Tibial nerve (tissue), 4 donors: ENCODE results near the gene WBP1. TPM values are rescaled to one million over a fixed set of nuclear protein-coding genes. Genes with fewer than 3 reads are reported as not detected.

ENCODE experiments used
- DNase-seq, 2 donors: peaks; one replicate each; pipeline ENCODE4 v3.0.0-alpha.2; 2019; ENCODE audit warnings: low spot score in 2 of 2
- H3K27ac ChIP-seq, 4 donors: fragments of 200-600 bp; sonication (generic) in 3 of 4; one replicate each; pipeline ENCODE4 v1.5.1; 2017 to 2019; ENCODE audit warnings: mild to moderate bottlenecking in 1 of 4
- H3K27me3 ChIP-seq, 2 donors: fragments of 200-600 bp; sonication (generic) in 1 of 2; one replicate each; pipeline versions ENCODE4 v1.5.1 to v1.6.0; 2017 to 2019
- H3K36me3 ChIP-seq, 3 donors: fragments of 200-600 bp; sonication (generic); one replicate each; pipeline ENCODE4 v1.5.1; 2018 to 2019
- H3K4me1 ChIP-seq, 4 donors: fragments of 200-600 bp; sonication (generic) in 3 of 4; one replicate each; pipeline ENCODE4 v1.5.1; 2017 to 2019
- H3K4me3 ChIP-seq, 4 donors: fragments of 200-600 bp; sonication (generic) in 3 of 4; one replicate each; pipeline ENCODE4 v1.5.1; 2017 to 2019; ENCODE audit warnings: mild to moderate bottlenecking in 1 of 4, moderate library complexity in 1 of 4
- H3K9me3 ChIP-seq, 4 donors: fragments of 200-600 bp; sonication (generic) in 3 of 4; one replicate each; pipeline ENCODE4 v1.5.1; 2017 to 2019
- CTCF ChIP-seq, 5 experiments: fragments of 200-600 bp in 3 of 5; fragments of 450-650 bp in 2 of 5; sonication (generic) in 3 of 5; IDR thresholded peaks; one replicate each; pipeline ENCODE4 v1.5.1; 2016 to 2019; ENCODE audit warnings: antibody characterized with exemption in 5 of 5, mild to moderate bottlenecking in 3 of 5, moderate library complexity in 2 of 5
- EP300 ChIP-seq, 2 donors: sonication (generic); formaldehyde crosslinking; IDR thresholded peaks; one replicate each; pipeline ENCODE4 v1.6.1; 2017; ENCODE audit warnings: antibody characterized with exemption in 2 of 2, mild to moderate bottlenecking in 1 of 2
- POLR2A ChIP-seq, 2 donors: fragments of 450-650 bp; IDR thresholded peaks; one replicate each; pipeline ENCODE4 v1.6.1; 2017; ENCODE audit warnings: antibody characterized with exemption in 2 of 2, mild to moderate bottlenecking in 2 of 2, moderate library complexity in 2 of 2
- WGBS, 2 donors: methylation state at CpG; one replicate each; pipeline ENCODE4 v1.1.5; 2018; 5-methylcytosine and 5-hydroxymethylcytosine counted together
- total RNA-seq, 4 donors: library from RNA; depleted of rRNA; stranded (reverse); fragments of >200 nt; gene quantifications; one replicate each; pipeline ENCODE4 v1.1.0, GENCODE V29; 2016

The WBP1 gene
- total RNA-seq, 4 donors from 2014 or later, result 35.7 to 84.6 (median 69.0) TPM

- Histone ChIP-seq H3K9me3 (no peaks in the 10 kb centered on the region), H3K4me1 (peaks cover 0 to 23% (median 9%) of the 10 kb centered on the region in 4 donors), H3K4me3 (no peak overlapping the region), H3K27ac (peak overlapping the region in 2 of 4 donors; percentile 11 to 88), H3K36me3 (peaks cover 5 to 47% (median 8%) of the 10 kb centered on the region in 3 donors), H3K27me3 (no peaks in the 10 kb centered on the region)
- DNase-seq, result no peak
- no peak for TF ChIP-seq POLR2A (IDR thresholded peaks at IDR 0.05)
- no peak for TF ChIP-seq EP300 (IDR thresholded peaks at IDR 0.05)
- TF ChIP-seq CTCF (IDR thresholded peaks at IDR 0.05), result no peak
- WGBS, 2 donors, result 64 to 68% methylated on average over 5 of the region's 5 CpGs
Measured at GRCh38 chr2:74424139-74424992, 33.9 kb upstream of the WBP1 start.

- peaks cover 0 to 23% (median 9%) of the 10 kb centered on the region in 4 donors for H3K4me1 ChIP-seq
- WGBS, 2 donors, result 69 to 77% methylated on average over 5 of the region's 5 CpGs
- TF ChIP-seq CTCF (IDR thresholded peaks at IDR 0.05), result no peak
- no peak for TF ChIP-seq POLR2A (IDR thresholded peaks at IDR 0.05)
- no peak for TF ChIP-seq EP300 (IDR thresholded peaks at IDR 0.05)
- DNase-seq, result no peak
- peaks cover 5 to 53% (median 8%) of the 10 kb centered on the region in 3 donors for H3K36me3 ChIP-seq
- H3K27ac ChIP-seq, result no peak overlapping the region
- no peaks in the 10 kb centered on the region for H3K27me3 ChIP-seq
- H3K9me3 ChIP-seq, result no peaks in the 10 kb centered on the region
- H3K4me3 ChIP-seq, result no peak overlapping the region
Measured at GRCh38 chr2:74424995-74425406, 33.2 kb upstream of the WBP1 start.

DNA sequence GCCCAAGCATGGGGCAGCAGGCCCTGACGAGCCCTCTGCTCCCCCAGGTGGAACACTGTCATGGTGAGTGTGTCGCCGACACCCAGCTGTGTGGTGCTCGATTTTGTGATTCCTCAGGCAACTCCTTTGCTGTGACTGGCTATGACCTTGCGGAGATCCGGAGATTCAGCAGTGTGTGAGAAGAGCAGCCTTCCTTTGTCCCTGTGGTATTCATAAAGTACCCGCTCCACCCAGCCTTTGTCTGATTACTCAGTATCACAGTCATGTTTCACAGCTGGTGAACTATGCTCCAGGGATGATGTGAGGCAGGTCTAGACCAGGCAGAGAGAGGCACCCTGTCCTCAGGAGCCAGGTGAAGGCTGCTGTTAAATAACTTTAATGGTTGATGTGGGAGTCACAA is 32.7 kb upstream of the WBP1 start:
- Histone ChIP-seq H3K4me3 (no peak overlapping the region), H3K9me3 (no peaks in the 10 kb centered on the region), H3K4me1 (peaks cover 0 to 20% (median 9%) of the 10 kb centered on the region in 4 donors), H3K36me3 (peaks cover 5 to 58% (median 8%) of the 10 kb centered on the region in 3 donors), H3K27me3 (no peaks in the 10 kb centered on the region), H3K27ac (no peak overlapping the region)
- WGBS, 2 donors, result 69 to 75% methylated on average over 7 of the region's 7 CpGs
- no peak for DNase-seq
- TF ChIP-seq CTCF (IDR thresholded peaks at IDR 0.05) (no peak), POLR2A (IDR thresholded peaks at IDR 0.05) (no peak), EP300 (IDR thresholded peaks at IDR 0.05) (no peak)

DNA sequence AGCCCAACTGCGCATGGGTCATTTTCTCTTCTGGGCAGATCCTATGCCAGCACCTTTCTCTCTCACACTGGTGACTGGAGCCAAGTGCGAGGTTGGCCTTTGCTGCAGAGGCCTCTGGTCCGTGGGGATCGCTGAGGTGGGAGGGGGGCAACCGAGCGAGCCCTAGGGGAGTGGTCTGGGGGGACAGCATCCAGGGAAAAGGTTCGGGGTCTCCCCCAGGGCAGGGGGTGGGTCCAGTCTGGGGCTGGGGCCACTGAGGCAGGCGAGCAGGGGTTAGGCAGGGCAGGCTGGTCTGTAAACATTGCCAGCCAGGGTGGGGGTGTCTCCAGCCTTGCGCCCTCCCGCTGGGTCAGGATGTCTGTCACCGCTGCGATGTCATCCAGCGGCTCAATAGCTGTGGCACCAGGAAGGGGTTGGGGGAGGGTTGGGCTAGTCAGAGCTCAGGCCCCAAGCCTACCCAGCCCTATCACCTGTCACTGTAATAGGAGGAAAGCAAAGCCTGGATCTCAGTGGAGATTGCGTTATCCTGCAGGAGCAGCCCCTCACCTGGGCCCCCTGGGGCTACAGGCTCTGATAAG is 32.0 kb upstream of the WBP1 start:
- Histone ChIP-seq H3K4me1 (peaks cover 0 to 15% (median 6%) of the 10 kb centered on the region in 4 donors), H3K9me3 (no peaks in the 10 kb centered on the region), H3K36me3 (peaks cover 5 to 66% (median 8%) of the 10 kb centered on the region in 3 donors), H3K27me3 (no peaks in the 10 kb centered on the region), H3K27ac (no peak overlapping the region), H3K4me3 (no peak overlapping the region)
- TF ChIP-seq POLR2A (IDR thresholded peaks at IDR 0.05), result no peak
- TF ChIP-seq EP300 (IDR thresholded peaks at IDR 0.05), result no peak
- TF ChIP-seq CTCF (IDR thresholded peaks at IDR 0.05), result no peak
- WGBS, 2 donors, result 61 to 71% methylated on average over 11 to 14 of the region's 14 CpGs
- DNase-seq, result no peak

GRCh38 chr2:74427551-74427950 is 30.7 kb upstream of the WBP1 start:
- peaks cover 0 to 15% (median 0%) of the 10 kb centered on the region in 4 donors for H3K4me1 ChIP-seq
- H3K9me3 ChIP-seq, result no peaks in the 10 kb centered on the region
- TF ChIP-seq POLR2A (IDR thresholded peaks at IDR 0.05) (no peak), CTCF (IDR thresholded peaks at IDR 0.05) (no peak), EP300 (IDR thresholded peaks at IDR 0.05) (no peak)
- no peak for DNase-seq
- no peaks in the 10 kb centered on the region for H3K27me3 ChIP-seq
- H3K4me3 ChIP-seq, result no peak overlapping the region
- WGBS, 2 donors, result 74% methylated on average over 3 of the region's 3 CpGs
- H3K27ac ChIP-seq, result no peak overlapping the region
- H3K36me3 ChIP-seq, result peaks cover 8 to 78% (median 10%) of the 10 kb centered on the region in 3 donors
